HL-60 (cell line): Measurements from ENCODE around the gene MAEA.

ENCODE experiments used
- POLR2AphosphoS5 ChIP-seq: IDR thresholded peaks from 2 replicates; pipeline ENCODE4 v1.6.1; 2012; ENCODE audit warnings: low read depth
- REST ChIP-seq: IDR thresholded peaks from 2 replicates; pipeline ENCODE4 v1.6.1; 2012; ENCODE audit warnings: low read depth; ENCODE audit not compliant: insufficient replicate concordance
- TF ChIP-seq, protein P1 (sequence below): IDR thresholded peaks from one replicate; pipeline ENCODE4 v1.5.1; 2011; ENCODE audit warnings: low read length, control low read depth, inconsistent platforms; ENCODE audit not compliant: insufficient read depth

GRCh38 chr4:1323280-1323634 is 33.6 kb downstream of the MAEA start:
- TF ChIP-seq, protein P1, sequence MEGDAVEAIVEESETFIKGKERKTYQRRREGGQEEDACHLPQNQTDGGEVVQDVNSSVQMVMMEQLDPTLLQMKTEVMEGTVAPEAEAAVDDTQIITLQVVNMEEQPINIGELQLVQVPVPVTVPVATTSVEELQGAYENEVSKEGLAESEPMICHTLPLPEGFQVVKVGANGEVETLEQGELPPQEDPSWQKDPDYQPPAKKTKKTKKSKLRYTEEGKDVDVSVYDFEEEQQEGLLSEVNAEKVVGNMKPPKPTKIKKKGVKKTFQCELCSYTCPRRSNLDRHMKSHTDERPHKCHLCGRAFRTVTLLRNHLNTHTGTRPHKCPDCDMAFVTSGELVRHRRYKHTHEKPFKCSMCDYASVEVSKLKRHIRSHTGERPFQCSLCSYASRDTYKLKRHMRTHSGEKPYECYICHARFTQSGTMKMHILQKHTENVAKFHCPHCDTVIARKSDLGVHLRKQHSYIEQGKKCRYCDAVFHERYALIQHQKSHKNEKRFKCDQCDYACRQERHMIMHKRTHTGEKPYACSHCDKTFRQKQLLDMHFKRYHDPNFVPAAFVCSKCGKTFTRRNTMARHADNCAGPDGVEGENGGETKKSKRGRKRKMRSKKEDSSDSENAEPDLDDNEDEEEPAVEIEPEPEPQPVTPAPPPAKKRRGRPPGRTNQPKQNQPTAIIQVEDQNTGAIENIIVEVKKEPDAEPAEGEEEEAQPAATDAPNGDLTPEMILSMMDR, result no peak
- TF ChIP-seq POLR2AphosphoS5 (no peak), REST (no peak)
